ENCODE results near the gene FAM120A.

Gene FAM120A

DNA sequence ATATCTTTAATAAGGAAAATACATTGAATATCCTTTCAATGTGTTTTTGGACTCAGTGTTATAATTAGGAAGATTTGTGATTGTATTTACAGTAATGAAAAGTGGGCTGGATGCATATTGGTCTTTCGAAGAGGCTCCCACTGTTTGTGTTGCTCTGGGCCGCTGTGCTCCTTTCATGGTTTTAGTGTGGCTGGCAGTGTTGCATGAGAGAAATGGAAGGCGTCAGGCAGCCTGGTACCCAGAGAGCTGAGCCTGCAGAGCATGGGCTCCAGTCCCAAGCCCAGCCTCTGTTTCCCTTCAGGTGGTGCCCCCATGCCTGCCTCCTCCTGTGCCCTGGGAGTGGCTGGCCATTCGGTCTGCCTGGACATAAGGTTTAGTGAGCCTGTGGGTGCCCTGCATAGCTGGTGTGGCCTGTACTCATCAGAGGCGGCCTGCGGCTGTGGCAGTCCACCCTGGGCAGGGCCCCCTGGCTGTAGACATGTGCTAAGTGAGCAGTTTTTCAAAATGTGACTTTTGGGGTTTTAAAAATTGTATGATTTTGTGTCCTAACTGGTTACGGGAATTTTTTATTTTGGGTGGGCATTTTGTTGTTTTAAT, 29.3 kb downstream of the FAM120A start:
- no peak for DNase-seq (ENCODE audit: extremely low spot score)
- TF ChIP-seq, protein P1, sequence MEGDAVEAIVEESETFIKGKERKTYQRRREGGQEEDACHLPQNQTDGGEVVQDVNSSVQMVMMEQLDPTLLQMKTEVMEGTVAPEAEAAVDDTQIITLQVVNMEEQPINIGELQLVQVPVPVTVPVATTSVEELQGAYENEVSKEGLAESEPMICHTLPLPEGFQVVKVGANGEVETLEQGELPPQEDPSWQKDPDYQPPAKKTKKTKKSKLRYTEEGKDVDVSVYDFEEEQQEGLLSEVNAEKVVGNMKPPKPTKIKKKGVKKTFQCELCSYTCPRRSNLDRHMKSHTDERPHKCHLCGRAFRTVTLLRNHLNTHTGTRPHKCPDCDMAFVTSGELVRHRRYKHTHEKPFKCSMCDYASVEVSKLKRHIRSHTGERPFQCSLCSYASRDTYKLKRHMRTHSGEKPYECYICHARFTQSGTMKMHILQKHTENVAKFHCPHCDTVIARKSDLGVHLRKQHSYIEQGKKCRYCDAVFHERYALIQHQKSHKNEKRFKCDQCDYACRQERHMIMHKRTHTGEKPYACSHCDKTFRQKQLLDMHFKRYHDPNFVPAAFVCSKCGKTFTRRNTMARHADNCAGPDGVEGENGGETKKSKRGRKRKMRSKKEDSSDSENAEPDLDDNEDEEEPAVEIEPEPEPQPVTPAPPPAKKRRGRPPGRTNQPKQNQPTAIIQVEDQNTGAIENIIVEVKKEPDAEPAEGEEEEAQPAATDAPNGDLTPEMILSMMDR (IDR thresholded peaks at IDR 0.05; ENCODE audit: control extremely low read depth, extremely low read depth, low read depth, missing control alignments), result no peak
- ChIA-PET POLR2A (no interaction called here), CTCF (interaction anchor here (1.0 kb wide), 1 partner anchor 28 kb away, joined by 3 read pairs; no protein-coding TSS in a partner anchor)

DNA sequence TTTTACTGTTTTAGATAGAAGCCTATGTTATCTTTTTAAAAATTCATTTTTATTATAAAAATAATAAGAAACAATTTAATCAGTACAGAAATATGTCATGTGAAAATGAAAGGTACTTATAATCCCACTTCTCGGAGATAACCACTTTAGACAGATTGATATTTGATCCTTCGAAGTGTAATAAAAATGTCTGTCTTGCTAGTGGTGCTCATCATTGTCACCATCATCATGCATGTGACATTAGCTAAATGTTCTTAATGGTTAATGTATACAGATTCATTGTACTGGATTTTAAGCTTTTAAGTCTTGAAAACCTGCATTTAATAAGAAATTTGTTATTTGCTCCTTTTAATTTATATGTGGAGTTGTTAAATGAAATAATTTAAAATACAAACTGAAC, 32.0 kb downstream of the FAM120A start:
- no peak for DNase-seq (ENCODE audit: extremely low spot score)
- POLR2A ChIA-PET, result no interaction called here
- CTCF ChIA-PET, result interaction anchor here (1.6 kb wide), 1 partner anchor 13 kb away, joined by 4 read pairs; no protein-coding TSS in a partner anchor
- TF ChIP-seq, protein P1 (IDR thresholded peaks at IDR 0.05; ENCODE audit: control extremely low read depth, extremely low read depth, low read depth, missing control alignments), result no peak

DNA sequence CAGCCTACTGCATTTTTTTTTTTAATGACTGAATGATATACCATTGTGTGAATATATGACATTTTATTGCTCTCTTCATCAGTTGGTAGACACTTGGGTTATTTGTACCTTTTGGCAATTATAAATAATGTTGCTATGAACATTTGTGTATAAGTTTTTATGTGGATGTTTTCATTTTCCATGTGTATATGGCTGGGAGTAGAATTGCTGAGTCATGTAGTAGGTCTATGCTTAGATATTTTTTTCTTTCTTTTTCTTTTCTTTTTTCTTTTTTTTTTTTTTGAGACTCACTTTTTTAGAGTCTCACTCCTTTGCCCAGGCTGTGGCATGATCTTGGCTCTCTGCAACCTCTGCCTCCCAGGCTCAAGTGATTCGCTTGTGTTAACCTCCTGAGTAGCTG, 34.8 kb downstream of the FAM120A start:
- no peak for DNase-seq (ENCODE audit: extremely low spot score)
- POLR2A ChIA-PET, result no interaction called here

DNA sequence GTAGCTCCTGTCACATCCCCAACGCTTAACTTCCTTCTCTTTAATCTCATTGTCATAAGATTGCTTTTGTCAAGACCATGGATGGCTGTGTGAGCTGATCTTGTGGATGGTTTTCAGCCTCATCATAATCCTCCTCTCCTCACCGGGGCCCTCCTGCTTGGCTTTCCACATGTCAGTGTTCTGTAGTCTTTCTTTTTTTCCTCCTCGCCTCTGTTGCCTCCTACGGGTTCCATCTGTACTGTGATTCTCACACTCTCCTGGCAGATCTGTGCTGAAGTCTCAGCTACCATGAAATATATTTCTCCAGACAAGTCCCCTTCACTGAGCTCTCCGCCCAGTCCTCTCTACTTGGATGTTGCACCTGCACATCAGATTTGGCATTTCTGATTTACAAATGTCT, 36.8 kb downstream of the FAM120A start:
- TF ChIP-seq, protein P1 (IDR thresholded peaks at IDR 0.05; ENCODE audit: control extremely low read depth, extremely low read depth, low read depth, missing control alignments), result no peak
- ChIA-PET POLR2A (no interaction called here), CTCF (no interaction called here)
- DNase-seq (ENCODE audit: extremely low spot score), result no peak

More for the DNA sequence above, 34.8 kb downstream of the FAM120A start:
- TF ChIP-seq, protein P1 (IDR thresholded peaks at IDR 0.05; ENCODE audit: control extremely low read depth, extremely low read depth, low read depth, missing control alignments), result no peak
- CTCF ChIA-PET, result interaction anchor here (1.1 kb wide), 1 partner anchor 11 kb away, joined by 3 read pairs; no protein-coding TSS in a partner anchor

DNA sequence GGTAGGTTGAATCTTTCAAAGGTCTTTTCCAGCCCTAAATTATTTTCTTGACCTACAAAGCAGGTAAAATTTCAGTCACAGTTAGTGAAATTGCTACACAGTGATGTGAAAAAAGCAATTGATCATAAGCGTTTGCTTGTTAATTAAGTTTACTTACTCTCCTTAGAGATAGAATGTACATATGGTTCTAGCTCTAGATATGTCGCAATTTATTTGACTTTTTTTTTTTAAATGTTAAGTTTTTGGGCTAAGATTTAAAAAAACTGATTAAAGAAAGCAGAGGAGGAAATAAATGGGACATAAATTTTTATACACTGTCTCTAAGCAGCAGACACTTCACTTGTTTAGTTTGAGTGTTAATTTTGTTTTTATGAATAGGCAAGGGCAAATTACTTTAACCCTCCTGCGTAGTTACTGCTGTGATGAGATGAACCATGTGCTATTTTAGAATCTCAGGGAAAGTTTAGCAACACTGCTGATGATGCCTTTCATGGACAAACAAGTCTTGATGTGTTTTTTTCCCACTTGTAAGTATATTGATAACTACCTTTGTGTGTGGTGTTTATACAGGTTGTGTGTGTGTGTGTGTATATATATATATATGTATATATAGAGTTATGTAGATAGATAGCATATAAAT, 40.2 kb downstream of the FAM120A start:
- no peak for DNase-seq (ENCODE audit: extremely low spot score)
- ChIA-PET CTCF (interaction anchor here (1.9 kb wide), 1 partner anchor 74 kb away, joined by 8 read pairs; no protein-coding TSS in a partner anchor), POLR2A (no interaction called here)
- TF ChIP-seq, protein P1 (IDR thresholded peaks at IDR 0.05; ENCODE audit: control extremely low read depth, extremely low read depth, low read depth, missing control alignments), result no peak

DNA sequence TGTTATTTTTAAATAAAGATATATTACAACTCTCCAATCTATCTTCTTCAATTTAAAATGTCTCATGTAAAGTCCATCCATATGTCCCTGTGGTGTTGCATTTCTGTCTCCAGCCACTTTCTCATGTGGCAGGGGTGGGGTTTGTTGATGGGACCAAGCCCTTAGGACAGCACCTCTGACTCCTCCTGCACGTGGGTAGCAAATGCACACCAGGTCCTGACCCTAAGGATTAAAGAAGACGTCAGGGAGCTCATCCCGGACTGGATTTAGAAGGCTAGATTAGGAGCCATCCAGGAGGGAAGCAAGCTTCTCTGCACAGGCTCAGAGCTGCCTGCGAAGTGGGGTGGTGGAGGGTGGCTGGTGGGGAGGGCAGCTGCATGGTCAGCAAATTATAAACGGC, 40.8 kb downstream of the FAM120A start:
- ChIA-PET CTCF (no interaction called here), POLR2A (no interaction called here)
- no peak for DNase-seq (ENCODE audit: extremely low spot score)
- TF ChIP-seq, protein P1 (IDR thresholded peaks at IDR 0.05; ENCODE audit: control extremely low read depth, extremely low read depth, low read depth, missing control alignments), result no peak

All from GM10248 (cell line).